Activated T-helper 17 cell treated with anti-CD3 and anti-CD28 coated beads, Interleukin-2, amount 50 U/mL, for 72 hours (primary cell): ENCODE results near the gene ANXA6. TPM values are rescaled to one million over a fixed set of nuclear protein-coding genes. Genes with fewer than 3 reads are reported as not detected.

Experiments used
- total RNA-seq, 2 donors: library from RNA; stranded (reverse); gene quantifications; one replicate each; pipeline ENCODE4 v1.2.3, GENCODE V29; 2022

ANXA6 gene
- total RNA-seq, 2 donors from 2014 or later, result 432 to 559 TPM

Other genes starting within 250 kb of the ANXA6 start
- not detected for gene GPX3, start 137.2 kb downstream of the ANXA6 start, total RNA-seq
- gene TNIP1, start 76.7 kb downstream of the ANXA6 start, total RNA-seq, result 100 to 1,000 TPM; 316 to 609 TPM
- gene CCDC69, start 66.3 kb upstream of the ANXA6 start, total RNA-seq, result 10 to 100 TPM; 27.4 to 40.1 TPM
- gene GM2A, start 95.4 kb upstream of the ANXA6 start, total RNA-seq, result 10 to 100 TPM; 32.2 to 41.1 TPM
- not detected for gene SLC36A3, start 146.0 kb upstream of the ANXA6 start, total RNA-seq
- gene SLC36A2, start 189.8 kb upstream of the ANXA6 start, total RNA-seq, result not detected